Muscle layer of colon (tissue), 2 donors: ENCODE data around the gene ITGA1.

Experiments used
- H3K27ac ChIP-seq: one replicate; pipeline ENCODE4 v1.7.0; 2013; ENCODE audit warnings: low read depth, mild to moderate bottlenecking, low read length, moderate library complexity
- H3K27me3 ChIP-seq, 2 donors: one replicate each; pipeline ENCODE4 v1.7.0; 2013; ENCODE audit warnings: low read length in 2 of 2, mild to moderate bottlenecking in 2 of 2; ENCODE audit not compliant: insufficient read depth in 2 of 2, control insufficient read depth in 1 of 2
- H3K36me3 ChIP-seq: one replicate; pipeline ENCODE4 v1.7.0; 2013; ENCODE audit warnings: mild to moderate bottlenecking, low read length; ENCODE audit not compliant: insufficient read depth
- H3K4me1 ChIP-seq: one replicate; pipeline ENCODE4 v1.7.0; 2013; ENCODE audit warnings: mild to moderate bottlenecking, low read length; ENCODE audit not compliant: insufficient read depth
- H3K4me3 ChIP-seq, 2 donors: one replicate each; pipeline ENCODE4 v1.7.0; 2013; ENCODE audit warnings: low read length in 2 of 2, low read depth in 1 of 2, mild to moderate bottlenecking in 1 of 2, moderate library complexity in 1 of 2
- H3K9ac ChIP-seq: one replicate; pipeline ENCODE4 v1.7.0; 2013; ENCODE audit warnings: low read length
- H3K9me3 ChIP-seq: one replicate; pipeline ENCODE4 v1.7.0; 2013; ENCODE audit warnings: mild to moderate bottlenecking, low read length
- donor health status: abdominal sarcoma.
- donor health status: Adenocarcinoma of cecum.

The ITGA1 gene

GRCh38 chr5:52906343-52906742, 118.6 kb downstream of the ITGA1 start:
- H3K4me1 ChIP-seq, result peaks cover 15% of the 10 kb centered on the region
- no peaks in the 10 kb centered on the region for H3K9me3 ChIP-seq
- H3K4me3 ChIP-seq, result no peak overlapping the region
- H3K36me3 ChIP-seq, result peaks cover 14% of the 10 kb centered on the region
- no peaks in the 10 kb centered on the region for H3K27me3 ChIP-seq
- H3K27ac ChIP-seq, result no peak overlapping the region
- no peak overlapping the region for H3K9ac ChIP-seq

- H3K4me1 ChIP-seq, result peaks cover 15% of the 10 kb centered on the region
- H3K9me3 ChIP-seq, result no peaks in the 10 kb centered on the region
- H3K36me3 ChIP-seq, result peaks cover 14% of the 10 kb centered on the region
- no peaks in the 10 kb centered on the region for H3K27me3 ChIP-seq
- no peak overlapping the region for H3K27ac ChIP-seq
- H3K9ac ChIP-seq, result no peak overlapping the region
- no peak overlapping the region for H3K4me3 ChIP-seq
Observed at GRCh38 chr5:52906845-52907244, 119.1 kb downstream of the ITGA1 start.

- Histone ChIP-seq H3K27me3 (no peaks in the 10 kb centered on the region), H3K9ac (no peak overlapping the region), H3K9me3 (no peaks in the 10 kb centered on the region), H3K27ac (peak overlapping the region; percentile 24), H3K36me3 (peaks cover 9% of the 10 kb centered on the region), H3K4me3 (no peak overlapping the region), H3K4me1 (peaks cover 15% of the 10 kb centered on the region)
Observed at GRCh38 chr5:52909192-52909591, 121.5 kb downstream of the ITGA1 start.

GRCh38 chr5:52910071-52910470, 122.4 kb downstream of the ITGA1 start:
- peak overlapping the region; percentile 36 for H3K27ac ChIP-seq

GRCh38 chr5:52915176-52915875, 127.6 kb downstream of the ITGA1 start:
- no peak overlapping the region for H3K4me3 ChIP-seq
- peaks cover 7% of the 10 kb centered on the region for H3K4me1 ChIP-seq

More at GRCh38 chr5:52910071-52910470, 122.4 kb downstream of the ITGA1 start:
- Histone ChIP-seq H3K36me3 (peaks cover 7% of the 10 kb centered on the region), H3K4me1 (peaks cover 20% of the 10 kb centered on the region), H3K9me3 (no peaks in the 10 kb centered on the region), H3K27me3 (no peaks in the 10 kb centered on the region), H3K4me3 (no peak overlapping the region), H3K9ac (no peak overlapping the region)

GRCh38 chr5:52920929-52921328, 133.2 kb downstream of the ITGA1 start:
- Histone ChIP-seq H3K27me3 (no peaks in the 10 kb centered on the region), H3K9me3 (no peaks in the 10 kb centered on the region), H3K36me3 (peaks cover 56% of the 10 kb centered on the region), H3K9ac (no peak overlapping the region), H3K27ac (no peak overlapping the region), H3K4me1 (peaks cover 8% of the 10 kb centered on the region), H3K4me3 (no peak overlapping the region)

More at GRCh38 chr5:52915176-52915875, 127.6 kb downstream of the ITGA1 start:
- Histone ChIP-seq H3K27me3 (no peaks in the 10 kb centered on the region), H3K9me3 (no peaks in the 10 kb centered on the region), H3K36me3 (peaks cover 31% of the 10 kb centered on the region), H3K27ac (no peak overlapping the region), H3K9ac (no peak overlapping the region)

- Histone ChIP-seq H3K27ac (no peak overlapping the region), H3K27me3 (no peaks in the 10 kb centered on the region), H3K4me1 (peaks cover 8% of the 10 kb centered on the region), H3K9me3 (no peaks in the 10 kb centered on the region), H3K4me3 (no peak overlapping the region), H3K9ac (no peak overlapping the region), H3K36me3 (peaks cover 56% of the 10 kb centered on the region)
Observed at GRCh38 chr5:52922384-52922783, 134.7 kb downstream of the ITGA1 start.

- Histone ChIP-seq H3K4me3 (no peak overlapping the region), H3K4me1 (peaks cover 8% of the 10 kb centered on the region), H3K36me3 (peaks cover 41% of the 10 kb centered on the region), H3K27ac (no peak overlapping the region), H3K27me3 (no peaks in the 10 kb centered on the region), H3K9me3 (no peaks in the 10 kb centered on the region), H3K9ac (no peak overlapping the region)
Observed at GRCh38 chr5:52924456-52924855, 136.7 kb downstream of the ITGA1 start.

GRCh38 chr5:52925001-52925400, 137.3 kb downstream of the ITGA1 start:
- peaks cover 42% of the 10 kb centered on the region for H3K36me3 ChIP-seq
- no peak overlapping the region for H3K9ac ChIP-seq
- no peaks in the 10 kb centered on the region for H3K27me3 ChIP-seq
- no peaks in the 10 kb centered on the region for H3K9me3 ChIP-seq
- H3K4me3 ChIP-seq, result no peak overlapping the region
- no peak overlapping the region for H3K27ac ChIP-seq
- H3K4me1 ChIP-seq, result peaks cover 8% of the 10 kb centered on the region

GRCh38 chr5:52928689-52929088, 141.0 kb downstream of the ITGA1 start:
- H3K9ac ChIP-seq, result no peak overlapping the region
- H3K4me3 ChIP-seq, result no peak overlapping the region
- no peak overlapping the region for H3K27ac ChIP-seq
- no peaks in the 10 kb centered on the region for H3K4me1 ChIP-seq
- no peaks in the 10 kb centered on the region for H3K27me3 ChIP-seq
- H3K9me3 ChIP-seq, result no peaks in the 10 kb centered on the region
- peaks cover 52% of the 10 kb centered on the region for H3K36me3 ChIP-seq

GRCh38 chr5:52938226-52938625, 150.5 kb downstream of the ITGA1 start:
- Histone ChIP-seq H3K9ac (no peak overlapping the region), H3K4me1 (no peaks in the 10 kb centered on the region), H3K9me3 (no peaks in the 10 kb centered on the region), H3K27ac (no peak overlapping the region), H3K27me3 (no peaks in the 10 kb centered on the region), H3K4me3 (no peak overlapping the region), H3K36me3 (peaks cover 48% of the 10 kb centered on the region)

- H3K27ac ChIP-seq, result no peak overlapping the region
- H3K4me1 ChIP-seq, result peaks cover 25% of the 10 kb centered on the region
- no peak overlapping the region for H3K9ac ChIP-seq
- peaks cover 33% of the 10 kb centered on the region for H3K36me3 ChIP-seq
- no peaks in the 10 kb centered on the region for H3K9me3 ChIP-seq
- no peak overlapping the region for H3K4me3 ChIP-seq
- no peaks in the 10 kb centered on the region for H3K27me3 ChIP-seq
Observed at GRCh38 chr5:52943285-52943684, 155.6 kb downstream of the ITGA1 start.
